WTC11 (cell line): ENCODE results near the gene ABCG1. TPM values are rescaled to one million over a fixed set of nuclear protein-coding genes. Genes with fewer than 3 reads are reported as not detected.

Experiments used
- ATAC-seq: fragments of 200-7000 bp; cut with Tn5 transposase; 2 replicates; pipeline ENCODE4 v1.10.0; 2021; ENCODE audit warnings: mild to moderate bottlenecking, moderate library complexity
- CTCF ChIA-PET: fragments of 300-600 bp; sonication (Branson Sonifier 250); formaldehyde crosslinking; loops from one replicate; lab custom pipeline; 2021; ENCODE audit warnings: antibody characterized with exemption; lab: Charles Lee
- POLR2A ChIA-PET: fragments of 350-600 bp; sonication (Branson Sonifier 250); formaldehyde crosslinking; loops from one replicate; lab custom pipeline; 2021; ENCODE audit warnings: antibody characterized with exemption; lab: Charles Lee
- DNase-seq: peaks from one replicate; pipeline ENCODE4 v3.0.0; 2021; ENCODE audit warnings: low spot score
- H3K27ac Mint-ChIP-seq: 2 replicates; pipeline ENCODE4 v1.8.0; 2021; ENCODE audit warnings: mixed read lengths
- H3K27me3 Mint-ChIP-seq: 2 replicates; pipeline ENCODE4 v1.8.0; 2021; ENCODE audit warnings: low read depth, mild to moderate bottlenecking, moderate library complexity, mixed read lengths
- H3K36me3 Mint-ChIP-seq: 2 replicates; pipeline ENCODE4 v1.8.0; 2021; ENCODE audit warnings: mixed read lengths
- H3K4me1 Mint-ChIP-seq: 2 replicates; pipeline ENCODE4 v1.8.0; 2022; ENCODE audit warnings: mixed read lengths
- H3K4me3 Mint-ChIP-seq: 2 replicates; pipeline ENCODE4 v1.8.0; 2021; ENCODE audit warnings: mild to moderate bottlenecking, moderate library complexity, mixed read lengths
- H3K9me3 Mint-ChIP-seq: 2 replicates; pipeline ENCODE4 v1.8.0; 2021; ENCODE audit warnings: mixed read lengths
- ATF1 ChIP-seq: sonication (generic); formaldehyde crosslinking; IDR thresholded peaks from 2 replicates; pipeline ENCODE4 v1.8.1; 2023; ENCODE audit warnings: mild to moderate bottlenecking, moderate library complexity, missing genetic modification reagents
- ATF6 ChIP-seq: sonication (generic); formaldehyde crosslinking; IDR thresholded peaks from 2 replicates; pipeline ENCODE4 v1.8.1; 2023; ENCODE audit warnings: mild to moderate bottlenecking, missing genetic modification reagents
- CDX4 ChIP-seq: fragments of 250-450 bp; sonication (Bioruptor Pico); IDR thresholded peaks from 2 replicates; pipeline ENCODE4 v1.9.0; 2021; ENCODE audit warnings: moderate library complexity, mild to moderate bottlenecking, inconsistent platforms, borderline replicate concordance
- CREB1 ChIP-seq: sonication (generic); formaldehyde crosslinking; IDR thresholded peaks from 2 replicates; pipeline ENCODE4 v1.8.0; 2023; ENCODE audit warnings: mild to moderate bottlenecking, missing genetic modification reagents
- GRHL2 ChIP-seq: fragments of 250-450 bp; sonication (Bioruptor Pico); IDR thresholded peaks from 2 replicates; pipeline ENCODE4 v1.8.0; 2022; ENCODE audit warnings: mild to moderate bottlenecking, moderate library complexity; ENCODE audit not compliant: insufficient replicate concordance, severe bottlenecking
- HMGA2 ChIP-seq: fragments of 250-450 bp; sonication (Bioruptor Pico); IDR thresholded peaks from 2 replicates; pipeline ENCODE4 v1.4.0; 2021; ENCODE audit warnings: mild to moderate bottlenecking, moderate library complexity
- NR3C1 ChIP-seq: sonication (generic); formaldehyde crosslinking; conservative IDR thresholded peaks from 2 replicates; pipeline ENCODE4 v1.8.1; 2023; ENCODE audit warnings: low read depth, mild to moderate bottlenecking, missing genetic modification reagents
- PRDM15 ChIP-seq: sonication (generic); formaldehyde crosslinking; IDR thresholded peaks from 2 replicates; pipeline ENCODE4 v1.8.0; 2022; ENCODE audit warnings: missing genetic modification reagents
- TEAD4 ChIP-seq: sonication (generic); formaldehyde crosslinking; IDR thresholded peaks from 2 replicates; pipeline ENCODE4 v1.8.0; 2022; ENCODE audit warnings: mild to moderate bottlenecking, missing genetic modification reagents
- TP53 ChIP-seq: sonication (generic); formaldehyde crosslinking; IDR thresholded peaks from 2 replicates; pipeline ENCODE4 v1.8.1; 2023; ENCODE audit warnings: mild to moderate bottlenecking, missing genetic modification reagents
- ZNF138 ChIP-seq: sonication (generic); formaldehyde crosslinking; conservative IDR thresholded peaks from 2 replicates; pipeline ENCODE4 v1.8.1; 2022; ENCODE audit warnings: mild to moderate bottlenecking, moderate library complexity, missing genetic modification reagents
- ZNF219 ChIP-seq: sonication (generic); formaldehyde crosslinking; IDR thresholded peaks from 2 replicates; pipeline ENCODE4 v1.8.0; 2023; ENCODE audit warnings: missing genetic modification reagents, mild to moderate bottlenecking, borderline replicate concordance
- ZNF281 ChIP-seq: sonication (generic); formaldehyde crosslinking; IDR thresholded peaks from 2 replicates; pipeline ENCODE4 v1.8.0; 2023; ENCODE audit warnings: mild to moderate bottlenecking, missing genetic modification reagents
- ZNF396 ChIP-seq: fragments of 250-450 bp; sonication (Bioruptor Pico); IDR thresholded peaks from 2 replicates; pipeline ENCODE4 v1.8.0; 2021; ENCODE audit warnings: mild to moderate bottlenecking, moderate library complexity, borderline replicate concordance
- ZNF532 ChIP-seq: fragments of 250-450 bp; sonication (Bioruptor Pico); IDR thresholded peaks from 2 replicates; pipeline ENCODE4 v1.9.0; 2021; ENCODE audit warnings: mild to moderate bottlenecking, borderline replicate concordance
- total RNA-seq: library from RNA; stranded (reverse); gene quantifications from 3 replicates; pipeline ENCODE4 v1.2.3, GENCODE V29; 2021

ABCG1 gene
- total RNA-seq, 1 experiment from 2014 or later: 4.0 TPM

- ChIA-PET POLR2A (no interaction called here), CTCF (interaction anchor here (1.1 to 1.3 kb wide), 2 partner anchors 87 to 139 kb away, joined by 3 read pairs; no protein-coding TSS in a partner anchor)
- ATAC-seq: no peak
- H3K9me3 Mint-ChIP-seq: peaks cover 9% of the 10 kb centered on the region
- H3K27me3 Mint-ChIP-seq: peaks cover 2% of the 10 kb centered on the region; the same call in 1 of the 2 replicates
- no peak overlapping the region for H3K4me3 Mint-ChIP-seq
- H3K4me1 Mint-ChIP-seq: no peaks in the 10 kb centered on the region
- no peak for DNase-seq
- TF ChIP-seq ATF1 (CRISPR knock-in tag) (no peak), ZNF532 (CRISPR knock-in tag) (no peak), PRDM15 (CRISPR knock-in tag) (no peak), ZNF281 (CRISPR knock-in tag) (no peak), ZNF396 (CRISPR knock-in tag) (no peak), TEAD4 (no peak), GRHL2 (CRISPR knock-in tag) (no peak), CREB1 (CRISPR knock-in tag) (no peak), CDX4 (no peak), ZNF138 (CRISPR knock-in tag) (no peak), HMGA2 (CRISPR knock-in tag) (no peak), TP53 (CRISPR knock-in tag) (no peak), NR3C1 (CRISPR knock-in tag) (no peak), ZNF219 (CRISPR knock-in tag) (no peak), ATF6 (CRISPR knock-in tag) (no peak)
- TF ChIP-seq, all 79 proteins: peak for 0
- no peak overlapping the region for H3K27ac Mint-ChIP-seq
- no peaks in the 10 kb centered on the region for H3K36me3 Mint-ChIP-seq
Observed at GRCh38 chr21:42171091-42172053, 47.6 kb upstream of the ABCG1 start.
